GM12878 (cell line): ENCODE measurements around the gene EXD3. TPM values are rescaled to one million over a fixed set of nuclear protein-coding genes. Genes with fewer than 3 reads are reported as not detected.

Experiments
- ATAC-seq: fragments of 200-7000 bp; cut with Tn5 transposase; 3 replicates; pipeline ENCODE4 v1.9.1; 2020; ENCODE audit warnings: mild to moderate bottlenecking, moderate library complexity
- BruUV-seq: library from RNA; stranded (reverse); fragments of 400-500 nt; replicated peaks from 2 replicates; lab custom pipeline; 2021; lab: Mats Ljungman, UMichigan
- CTCF ChIA-PET: fragments of 300-600 bp; sonication (Branson Sonifier 250); formaldehyde crosslinking; extraction: SDS; loops from one replicate; lab custom pipeline; 2021; ENCODE audit warnings: inconsistent platforms; lab: Yijun Ruan, JAX
- POLR2A ChIA-PET: fragments of 350-600 bp; formaldehyde crosslinking; extraction: SDS; loops from one replicate; lab custom pipeline; 2021; ENCODE audit warnings: inconsistent platforms; lab: Charles Lee
- RAD21 ChIA-PET: fragments of 300-600 bp; sonication (Branson Sonifier 250); formaldehyde crosslinking; loops from one replicate; lab custom pipeline; 2023; ENCODE audit warnings: antibody characterized with exemption; ENCODE audit not compliant: unreplicated experiment; lab: Charles Lee
- SMC1A ChIA-PET: fragments of 300-600 bp; sonication (Branson Sonifier 250); formaldehyde crosslinking; loops from one replicate; lab custom pipeline; 2023; ENCODE audit not compliant: unreplicated experiment, uncharacterized antibody; lab: Charles Lee
- DNase-seq: peaks from one replicate; pipeline ENCODE4 v3.0.0-alpha.2; 2011; ENCODE audit warnings: low read depth, low spot score
- FAIRE-seq: peaks from 3 replicates; lab custom pipeline; 2011; peaks lifted over from hg19 to GRCh38; lab: Jason Lieb, UNC
- H2AFZ ChIP-seq: 2 replicates; pipeline ENCODE4 v1.6.0; 2011; ENCODE audit warnings: low read depth, low read length, control low read depth; ENCODE audit not compliant: control insufficient read depth
- H3K27ac ChIP-seq: 2 replicates; pipeline ENCODE4 v1.5.1; 2011; ENCODE audit warnings: control low read depth; ENCODE audit not compliant: control insufficient read depth, insufficient read depth
- H3K27me3 ChIP-seq, 2 experiments: replicated peaks in 1 of 2; 2 replicates each; pipeline versions ENCODE4 v1.6.0 to v1.6.1; 2011; ENCODE audit warnings: low read length in 1 of 2; ENCODE audit not compliant: control insufficient read depth in 2 of 2, insufficient read depth in 2 of 2
- H3K36me3 ChIP-seq, 2 experiments: 2 replicates each; pipeline ENCODE4 v1.5.1; 2011; ENCODE audit warnings: low read length in 1 of 2; ENCODE audit not compliant: control insufficient read depth in 2 of 2, insufficient read depth in 2 of 2
- H3K4me1 ChIP-seq: 2 replicates; pipeline ENCODE4 v1.6.1; 2011; ENCODE audit warnings: mild to moderate bottlenecking, low read length, moderate library complexity, mixed read lengths; ENCODE audit not compliant: control insufficient read depth, insufficient read depth
- H3K4me2 ChIP-seq: 2 replicates; pipeline ENCODE4 v1.6.0; 2011; ENCODE audit warnings: control low read depth; ENCODE audit not compliant: control insufficient read depth, insufficient read depth
- H3K4me3 ChIP-seq: fragments of 200-600 bp; sonication (generic); 2 replicates; pipeline ENCODE4 v1.5.1; 2016
- H3K79me2 ChIP-seq: 2 replicates; pipeline ENCODE4 v1.6.0; 2011; ENCODE audit warnings: low read length; ENCODE audit not compliant: control insufficient read depth, insufficient read depth
- H3K9ac ChIP-seq: 2 replicates; pipeline ENCODE4 v1.8.0; 2011; ENCODE audit warnings: low read length, control low read depth, mixed read lengths; ENCODE audit not compliant: control insufficient read depth, insufficient read depth
- H3K9me3 ChIP-seq: replicated peaks from 3 replicates; pipeline ENCODE4 v1.5.1; 2011; ENCODE audit warnings: mild to moderate bottlenecking, low read length; ENCODE audit not compliant: control insufficient read depth, insufficient read depth
- H4K20me1 ChIP-seq: 2 replicates; pipeline ENCODE4 v1.6.0; 2011; ENCODE audit not compliant: control insufficient read depth, insufficient read depth
- EP300 ChIP-seq, 2 experiments: fragments of 150-350 bp in 1 of 2; IDR thresholded peaks; 2 replicates each; pipeline ENCODE4 v1.6.1; 2011 to 2012; ENCODE audit warnings: low read depth in 2 of 2, low read length in 2 of 2, borderline replicate concordance in 1 of 2, improper control_type of control experiment in 1 of 2, inconsistent platforms in 1 of 2; ENCODE audit not compliant: control insufficient read depth in 1 of 2
- HCFC1 ChIP-seq: fragments of 150-350 bp; IDR thresholded peaks from 2 replicates; pipeline ENCODE4 v1.6.1; 2014; ENCODE audit warnings: low read length
- HDAC2 ChIP-seq: fragments of 200-600 bp; sonication (generic); IDR thresholded peaks from 2 replicates; pipeline ENCODE4 v1.6.1; 2017
- HDGF ChIP-seq: fragments of 450-650 bp; IDR thresholded peaks from 2 replicates; pipeline ENCODE4 v1.6.1; 2016; ENCODE audit warnings: antibody characterized with exemption
- HSF1 ChIP-seq: fragments of 150-350 bp; IDR thresholded peaks from 2 replicates; pipeline ENCODE4 v1.6.1; 2014; ENCODE audit warnings: mild to moderate bottlenecking, low read depth, low read length
- IKZF2 ChIP-seq, 2 experiments: fragments of 450-650 bp; IDR thresholded peaks; 2 replicates each; pipeline ENCODE4 v1.6.1; 2017; ENCODE audit warnings: mild to moderate bottlenecking in 2 of 2, moderate library complexity in 2 of 2
- IRF5 ChIP-seq: fragments of 450-650 bp; IDR thresholded peaks from 2 replicates; pipeline ENCODE4 v1.6.1; 2017; ENCODE audit warnings: borderline replicate concordance
- KLF5 ChIP-seq: fragments of 450-650 bp; IDR thresholded peaks from 2 replicates; pipeline ENCODE4 v1.6.1; 2014; ENCODE audit warnings: mild to moderate bottlenecking; ENCODE audit not compliant: partially characterized antibody
- MEF2B ChIP-seq: fragments of 450-650 bp; IDR thresholded peaks from 2 replicates; pipeline ENCODE4 v1.6.1; 2018; ENCODE audit warnings: mild to moderate bottlenecking, moderate library complexity; ENCODE audit not compliant: partially characterized antibody, poor library complexity, severe bottlenecking
- MTA2 ChIP-seq: fragments of 450-650 bp; IDR thresholded peaks from 2 replicates; pipeline ENCODE4 v1.6.1; 2016; ENCODE audit warnings: low read depth, mild to moderate bottlenecking, moderate library complexity
- POU2F2 ChIP-seq: IDR thresholded peaks from 3 replicates; pipeline ENCODE4 v1.6.1; 2011; ENCODE audit warnings: low read depth, mild to moderate bottlenecking, low read length, borderline replicate concordance
- SMAD5 ChIP-seq: IDR thresholded peaks from 2 replicates; pipeline ENCODE4 v1.6.1; 2016; ENCODE audit warnings: antibody characterized with exemption, low read depth
- TBL1XR1 ChIP-seq: IDR thresholded peaks from 2 replicates; pipeline ENCODE4 v1.6.1; 2012; ENCODE audit warnings: low read depth, low read length, improper control_type of control experiment
- USF2 ChIP-seq: IDR thresholded peaks from 2 replicates; pipeline ENCODE4 v1.6.1; 2011; ENCODE audit warnings: low read depth, low read length, improper control_type of control experiment, borderline replicate concordance
- WRNIP1 ChIP-seq: IDR thresholded peaks from 2 replicates; pipeline ENCODE4 v1.6.1; 2011; ENCODE audit warnings: low read depth, low read length, improper control_type of control experiment, borderline replicate concordance
- YY1 ChIP-seq: IDR thresholded peaks from 2 replicates; pipeline ENCODE4 v1.6.1; 2011; ENCODE audit warnings: low read depth, mild to moderate bottlenecking, low read length
- ZSCAN29 ChIP-seq: fragments of 450-650 bp; IDR thresholded peaks from 2 replicates; pipeline ENCODE4 v1.6.1; 2017; ENCODE audit warnings: mild to moderate bottlenecking, moderate library complexity
- WGBS: methylation state at CpG from one replicate; pipeline ENCODE4 v1.1.6; 2016; ENCODE audit warnings: low lambda C conversion rate; ENCODE audit not compliant: insufficient replicate concordance, insufficient coverage; ENCODE audit errors: missing lambda C conversion rate; 5-methylcytosine and 5-hydroxymethylcytosine counted together
- in situ Hi-C: fragments of 300-500 bp; cut with MboI; formaldehyde crosslinking; loops from 9 replicates; pipeline ENCODE4 v1.14.3; 2018; ENCODE audit warnings: mixed read lengths
- intact Hi-C: fragments of 100-400 bp; cut with micrococcal nuclease; formaldehyde crosslinking; loops from one replicate; pipeline ENCODE4 v1.14.2; 2022; ENCODE audit not compliant: unreplicated experiment
- polyA plus RNA-seq, 11 experiments: library from polyadenylated mRNA; depleted of rRNA in 4 of 11; unstranded in 6 of 11; stranded (reverse) in 5 of 11; fragments of >200 nt; fragmentation: Nextera tagmentation in 4 of 11; fragmentation: Illumina TruSeq in 1 of 11; extraction: Ambion mirVana in 4 of 11; extraction: Trizol in 1 of 11; gene quantifications; 1 replicate in 1 of 11; 2 replicates in 10 of 11; pipeline versions ENCODE4 v1.2.1 to v1.2.3, GENCODE V29; 2011 to 2016; ENCODE audit warnings: inconsistent platforms in 2 of 11, missing spikeins in 2 of 11, low read depth in 1 of 11
- total RNA-seq, 4 experiments: library from RNA; depleted of rRNA in 3 of 4; stranded (reverse); fragments of >200 nt in 3 of 4; fragmentation: Illumina TruSeq in 1 of 4; extraction: Trizol in 1 of 4; gene quantifications; 2 replicates each; pipeline versions ENCODE4 v1.2.1 to v1.2.3, GENCODE V29; 2013 to 2021
- TF ChIP-seq, protein P1 (sequence below): IDR thresholded peaks from 2 replicates; pipeline ENCODE4 v1.6.1; 2012; ENCODE audit warnings: low read depth, low read length, improper control_type of control experiment

The EXD3 gene
- total and polyA plus RNA-seq, 10 of the 15 experiments (the other 5 are each of a cell fraction or from before 2014, with no cell fraction given), result 0.21 to 7.1 (median 3.6) TPM

DNA sequence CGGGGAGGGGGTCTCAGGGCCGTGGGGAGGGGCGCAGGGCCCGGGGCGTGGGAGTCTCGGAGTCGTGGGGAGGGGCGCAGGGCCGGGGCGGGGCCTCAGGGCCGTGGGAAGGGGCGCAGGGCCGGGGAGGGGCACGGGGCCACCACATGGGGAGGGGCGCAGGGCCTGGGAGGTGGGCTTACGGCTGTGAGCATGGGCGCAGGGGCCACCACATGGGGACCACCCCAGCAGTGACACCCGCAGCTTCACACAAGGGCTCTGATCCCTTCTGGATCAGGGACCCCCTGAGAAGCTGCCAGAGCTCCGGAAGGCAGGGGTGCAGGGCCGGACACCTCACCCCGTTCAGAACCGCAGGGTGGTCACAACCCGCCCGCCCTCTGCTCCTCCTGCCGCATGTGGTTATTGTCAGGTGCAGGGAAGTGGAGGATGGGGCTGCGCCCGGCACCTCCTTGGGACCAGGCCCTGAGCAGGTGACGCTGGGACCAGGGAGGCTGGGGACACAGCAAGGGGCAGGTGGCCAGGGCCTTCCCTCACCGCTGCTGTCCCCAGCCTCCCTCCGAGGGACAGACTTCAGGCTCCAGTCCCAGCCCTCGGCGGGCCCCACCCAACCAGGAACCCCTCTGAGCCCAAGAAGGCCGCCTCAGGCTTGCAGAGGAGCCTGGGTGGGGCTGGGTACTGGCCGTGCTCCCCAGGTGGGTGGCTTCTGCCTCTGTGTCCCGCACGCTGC lies 53.7 kb downstream of the EXD3 start (continued):
- TF ChIP-seq, protein P1, sequence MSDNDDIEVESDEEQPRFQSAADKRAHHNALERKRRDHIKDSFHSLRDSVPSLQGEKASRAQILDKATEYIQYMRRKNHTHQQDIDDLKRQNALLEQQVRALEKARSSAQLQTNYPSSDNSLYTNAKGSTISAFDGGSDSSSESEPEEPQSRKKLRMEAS, result no peak

DNA sequence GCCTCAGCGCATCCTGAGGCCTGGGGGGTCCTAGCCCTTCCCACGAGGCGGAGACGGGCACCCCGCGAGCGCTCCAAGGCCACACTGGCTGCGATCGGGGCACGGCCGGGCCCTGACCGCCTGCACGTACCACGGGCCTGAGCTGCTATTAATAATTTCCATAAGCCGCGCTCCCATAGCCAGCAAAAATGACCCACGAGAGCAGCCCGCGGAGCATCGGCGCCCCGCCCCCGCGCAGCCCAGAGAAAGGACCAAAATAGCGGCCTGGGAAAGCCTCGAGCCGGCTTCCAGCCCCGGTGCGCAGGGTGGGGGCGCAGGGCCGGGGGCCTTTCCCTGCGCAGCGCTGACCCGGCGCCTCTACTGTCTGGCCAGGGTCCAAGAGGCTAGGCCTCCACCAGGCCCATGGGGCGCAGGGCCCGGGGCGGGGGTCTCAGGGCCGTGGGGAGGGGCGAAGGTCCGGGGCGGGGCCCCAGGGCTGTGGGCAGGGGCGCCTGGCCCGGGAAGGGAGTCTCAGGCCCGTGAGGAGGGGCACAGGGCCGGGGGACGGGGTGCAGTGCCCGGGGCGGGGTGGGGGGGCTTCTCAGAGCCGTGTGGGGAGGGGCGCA lies 54.4 kb downstream of the EXD3 start:
- intact Hi-C loops, result no loop called here
- Histone ChIP-seq H3K4me3 (no peak overlapping the region), H2AFZ (no peak overlapping the region), H4K20me1 (no peaks in the 10 kb centered on the region), H3K4me2 (no peak overlapping the region), H3K9ac (no peak overlapping the region), H3K27me3 (no peaks in the 10 kb centered on the region), H3K27ac (no peak overlapping the region), H3K79me2 (no peaks in the 10 kb centered on the region), H3K9me3 (no peaks in the 10 kb centered on the region; the same call in 1 of the 3 replicates), H3K4me1 (no peaks in the 10 kb centered on the region), H3K36me3 (no peaks in the 10 kb centered on the region)
- BruUV-seq, result no TSS peak
- FAIRE-seq (no peak), ATAC-seq (no peak), DNase-seq (no peak)
- 72% methylated on average over 32 of the region's 51 CpGs for WGBS
- SMC1A ChIA-PET, result no interaction called here
- in situ Hi-C loops, result no loop called here
- CTCF ChIA-PET, result no interaction called here
- POLR2A ChIA-PET, result no interaction called here
- RAD21 ChIA-PET, result no interaction called here
- TF ChIP-seq SMAD5 (no peak), MTA2 (no peak), IKZF2 (IDR thresholded peaks at IDR 0.05) (no peak), KLF5 (no peak), HDGF (no peak), HSF1 (no peak), WRNIP1 (no peak), EP300 (IDR thresholded peaks at IDR 0.05; ENCODE audit: borderline replicate concordance in 1 of 2, control insufficient read depth in 1 of 2, low read depth in 2 of 2, low read length in 2 of 2) (no peak), YY1 (no peak), TBL1XR1 (no peak), ZSCAN29 (no peak), POU2F2 (no peak), HDAC2 (no peak), IRF5 (no peak), HCFC1 (no peak), USF2 (no peak), MEF2B (no peak)
